Measurements from ENCODE around the gene BCL6. TPM values are rescaled to one million over a fixed set of nuclear protein-coding genes. Genes with fewer than 3 reads are reported as not detected.

The BCL6 gene
- total RNA-seq, 4 donors from 2014 or later, result 86.0 to 161 (median 111) TPM

- intact Hi-C loops (cut with DNase I), result no loop called here
- no peaks in the 10 kb centered on the region for H3K36me3 ChIP-seq
- no peak overlapping the region for H3K27ac ChIP-seq (replicated peaks in 1 of 4)
- H3K4me1 ChIP-seq, result peaks cover 0 to 10% (median 0%) of the 10 kb centered on the region in 4 donors
- TF ChIP-seq POLR2AphosphoS5 (IDR thresholded peaks at IDR 0.05) (no peak), EP300 (IDR thresholded peaks at IDR 0.05) (no peak), CTCF (IDR thresholded peaks at IDR 0.05) (no peak), POLR2A (IDR thresholded peaks at IDR 0.05; ENCODE audit: low read depth) (no peak)
- 75% methylated on average over 2 of the region's 2 CpGs for WGBS
- H3K9me3 ChIP-seq, result no peaks in the 10 kb centered on the region
- no peak overlapping the region for H3K4me3 ChIP-seq
- no peaks in the 10 kb centered on the region for H3K27me3 ChIP-seq
- DNase-seq (ENCODE audit: extremely low spot score), result no peak
Measured at GRCh38 chr3:187781001-187781400, 35.7 kb upstream of the BCL6 start.

GRCh38 chr3:187778726-187779125, 33.5 kb upstream of the BCL6 start:
- Histone ChIP-seq H3K36me3 (no peaks in the 10 kb centered on the region), H3K4me3 (no peak overlapping the region), H3K4me1 (peaks cover 0 to 8% (median 0%) of the 10 kb centered on the region in 4 donors), H3K27me3 (no peaks in the 10 kb centered on the region), H3K27ac (replicated peaks in 1 of 4) (no peak overlapping the region), H3K9me3 (no peaks in the 10 kb centered on the region)
- intact Hi-C loops (cut with DNase I), result no loop called here
- WGBS, result 92% methylated on average over 2 of the region's 2 CpGs
- no peak for TF ChIP-seq POLR2A (IDR thresholded peaks at IDR 0.05; ENCODE audit: low read depth)
- no peak for TF ChIP-seq EP300 (IDR thresholded peaks at IDR 0.05)
- no peak for TF ChIP-seq CTCF (IDR thresholded peaks at IDR 0.05)
- TF ChIP-seq POLR2AphosphoS5 (IDR thresholded peaks at IDR 0.05), result no peak
- DNase-seq (ENCODE audit: extremely low spot score), result no peak

- Histone ChIP-seq H3K9me3 (no peaks in the 10 kb centered on the region), H3K27me3 (no peaks in the 10 kb centered on the region), H3K27ac (replicated peaks in 1 of 4) (no peak overlapping the region), H3K4me3 (no peak overlapping the region), H3K36me3 (no peaks in the 10 kb centered on the region), H3K4me1 (peaks cover 0 to 5% (median 0%) of the 10 kb centered on the region in 4 donors)
- TF ChIP-seq POLR2A (IDR thresholded peaks at IDR 0.05; ENCODE audit: low read depth) (no peak), CTCF (IDR thresholded peaks at IDR 0.05) (no peak), EP300 (IDR thresholded peaks at IDR 0.05) (no peak), POLR2AphosphoS5 (IDR thresholded peaks at IDR 0.05) (no peak)
- intact Hi-C loops (cut with DNase I), result no loop called here
- 71% methylated on average over 6 of the region's 6 CpGs for WGBS
- DNase-seq (ENCODE audit: extremely low spot score), result no peak
Measured at GRCh38 chr3:187777331-187777941, 32.2 kb upstream of the BCL6 start.

- no peaks in the 10 kb centered on the region for H3K36me3 ChIP-seq
- no peaks in the 10 kb centered on the region for H3K9me3 ChIP-seq
- WGBS, result 52% methylated on average over 1 of the region's 1 CpG
- TF ChIP-seq EP300 (IDR thresholded peaks at IDR 0.05) (no peak), CTCF (IDR thresholded peaks at IDR 0.05) (no peak), POLR2A (IDR thresholded peaks at IDR 0.05; ENCODE audit: low read depth) (no peak), POLR2AphosphoS5 (IDR thresholded peaks at IDR 0.05) (no peak)
- no peaks in the 10 kb centered on the region for H3K27me3 ChIP-seq
- no peak overlapping the region for H3K27ac ChIP-seq (replicated peaks in 1 of 4)
- no peak for DNase-seq (ENCODE audit: extremely low spot score)
- H3K4me1 ChIP-seq, result peaks cover 0 to 8% (median 0%) of the 10 kb centered on the region in 4 donors
- H3K4me3 ChIP-seq, result no peak overlapping the region
- intact Hi-C loops (cut with DNase I), result no loop called here
Measured at GRCh38 chr3:187775549-187775948, 30.3 kb upstream of the BCL6 start.

All from esophagus muscularis mucosa (tissue), 4 donors.